K562 (cell line): ENCODE measurements around the gene CREB3L4. TPM values are rescaled to one million over a fixed set of nuclear protein-coding genes. Genes with fewer than 3 reads are reported as not detected.

Source experiments
- ATAC-seq: fragments of 200-7000 bp; cut with Tn5 transposase; 3 replicates; pipeline ENCODE4 v1.9.1; 2020; ENCODE audit warnings: moderate library complexity
- BruUV-seq: library from RNA; stranded (reverse); fragments of 400-500 nt; replicated peaks from 2 replicates; lab custom pipeline; 2021; lab: Mats Ljungman, UMichigan
- CTCF ChIA-PET: fragments of 300-600 bp; formaldehyde crosslinking; extraction: SDS; loops from one replicate; lab custom pipeline; 2021; ENCODE audit warnings: low intra/inter-chr PET ratio; lab: Yijun Ruan, JAX
- POLR2A ChIA-PET: fragments of 300-600, 350-650 bp; sonication (Branson Sonifier 250); formaldehyde crosslinking; extraction: SDS; loops from one replicate; lab custom pipeline; 2021; ENCODE audit warnings: antibody characterized with exemption, inconsistent platforms; lab: Yijun Ruan, JAX
- DNase-seq, 4 experiments: peaks; one replicate each; pipeline versions ENCODE4 v3.0.0 to v3.0.0-alpha.2; 2011 to 2018; ENCODE audit warnings: low spot score in 3 of 4, mixed read lengths in 3 of 4; ENCODE audit errors: extremely low read depth in 1 of 4
- FAIRE-seq: peaks from 2 replicates; lab custom pipeline; 2011; peaks lifted over from hg19 to GRCh38; lab: Jason Lieb, UNC
- H2AFZ ChIP-seq: 2 replicates; pipeline ENCODE4 v1.6.0; 2011; ENCODE audit warnings: low read depth, low read length, control low read depth, inconsistent platforms
- H3K27ac ChIP-seq: fragments of 200-600 bp; 3 replicates; pipeline ENCODE4 v1.8.0; 2011; ENCODE audit warnings: low read depth, mild to moderate bottlenecking, control low read depth, inconsistent platforms, low read length, moderate library complexity, mixed read lengths; ENCODE audit errors: extremely low read depth
- H3K27me3 ChIP-seq, 2 experiments: fragments of 300-600 bp in 1 of 2; 2 replicates in 1 of 2; 3 replicates in 1 of 2; pipeline versions ENCODE4 v1.6.0 to v1.8.0; 2011; ENCODE audit warnings: inconsistent platforms in 2 of 2, low read length in 2 of 2, mild to moderate bottlenecking in 1 of 2, mixed read lengths in 1 of 2, moderate library complexity in 1 of 2; ENCODE audit not compliant: control insufficient read depth in 2 of 2, insufficient read depth in 2 of 2
- H3K36me3 ChIP-seq: fragments of 300-600 bp; 3 replicates; pipeline ENCODE4 v1.8.0; 2011; ENCODE audit warnings: mild to moderate bottlenecking, low read length, inconsistent platforms; ENCODE audit not compliant: control insufficient read depth, insufficient read depth
- H3K4me1 ChIP-seq, 2 experiments: fragments of 200-600 bp in 1 of 2; replicated peaks in 1 of 2; 2 replicates in 1 of 2; 3 replicates in 1 of 2; pipeline versions ENCODE4 v1.5.1 to v1.8.0; 2011; ENCODE audit warnings: inconsistent platforms in 2 of 2, low read length in 2 of 2, mild to moderate bottlenecking in 1 of 2, mixed read lengths in 1 of 2, moderate library complexity in 1 of 2; ENCODE audit not compliant: control insufficient read depth in 2 of 2, insufficient read depth in 2 of 2
- H3K4me2 ChIP-seq: 2 replicates; pipeline ENCODE4 v1.6.1; 2011; ENCODE audit warnings: low read length, control low read depth, inconsistent platforms, mixed read lengths; ENCODE audit not compliant: insufficient read depth
- H3K4me3 ChIP-seq: fragments of 200-600 bp; sonication (generic), shearing (Covaris generic); 2 replicates; pipeline ENCODE4 v1.5.1; 2016; ENCODE audit warnings: control low read depth, inconsistent platforms
- H3K79me2 ChIP-seq: fragments of 200-600 bp; 3 replicates; pipeline ENCODE4 v1.8.0; 2011; ENCODE audit warnings: low read length, inconsistent platforms; ENCODE audit not compliant: control insufficient read depth, insufficient read depth
- H3K9ac ChIP-seq, 2 experiments: 2 replicates each; pipeline versions ENCODE4 v1.6.0 to v1.6.1; 2011; ENCODE audit warnings: low read depth in 2 of 2, low read length in 2 of 2, control low read depth in 1 of 2, inconsistent platforms in 1 of 2, mild to moderate bottlenecking in 1 of 2, mixed read lengths in 1 of 2; ENCODE audit not compliant: insufficient read depth in 1 of 2
- H3K9me1 ChIP-seq: one replicate; pipeline ENCODE4 v1.6.0; 2011; ENCODE audit warnings: inconsistent platforms, mild to moderate bottlenecking, low read length, moderate library complexity; ENCODE audit not compliant: control insufficient read depth, insufficient read depth
- H3K9me3 ChIP-seq: replicated peaks from 2 replicates; pipeline ENCODE4 v1.5.1; 2011; ENCODE audit warnings: low read depth, low read length, inconsistent platforms; ENCODE audit not compliant: control insufficient read depth, insufficient read depth
- H4K20me1 ChIP-seq: replicated peaks from 2 replicates; pipeline ENCODE4 v1.6.1; 2011; ENCODE audit warnings: low read length, inconsistent platforms, mixed read lengths; ENCODE audit not compliant: control insufficient read depth, insufficient read depth
- ATF1 ChIP-seq, 2 experiments: fragments of 450-650 bp in 1 of 2; IDR thresholded peaks; 2 replicates each; pipeline ENCODE4 v1.6.1; 2016; ENCODE audit warnings: missing compliant biosample characterization in 1 of 2, missing genetic modification characterization in 1 of 2
- CHD1 ChIP-seq: fragments of 200-600 bp; sonication (generic); IDR thresholded peaks from one replicate; pipeline ENCODE4 v1.6.1; 2012; ENCODE audit warnings: mild to moderate bottlenecking, moderate library complexity, low read length, inconsistent platforms
- CSDE1 ChIP-seq, 2 experiments: fragments of 450-650 bp; IDR thresholded peaks; 2 replicates each; pipeline ENCODE4 v1.6.1; 2016; ENCODE audit warnings: mild to moderate bottlenecking in 1 of 2
- JUND ChIP-seq, 2 experiments: IDR thresholded peaks; 2 replicates in 1 of 2; 3 replicates in 1 of 2; pipeline ENCODE4 v1.6.1; 2011; ENCODE audit warnings: borderline replicate concordance in 2 of 2, low read depth in 2 of 2, low read length in 2 of 2, improper control_type of control experiment in 1 of 2, missing biosample characterization in 1 of 2, missing genetic modification characterization in 1 of 2, missing genetic modification reagents in 1 of 2
- PML ChIP-seq: IDR thresholded peaks from 2 replicates; pipeline ENCODE4 v1.6.1; 2012; ENCODE audit warnings: low read length, inconsistent platforms
- POLR2B ChIP-seq: fragments of 450-650 bp; IDR thresholded peaks from 2 replicates; pipeline ENCODE4 v1.6.1; 2018; ENCODE audit warnings: low read depth; ENCODE audit not compliant: partially characterized antibody
- RHOXF2B ChIP-seq: fragments of 250-450 bp; sonication (Bioruptor Pico); conservative IDR thresholded peaks from 2 replicates; pipeline ENCODE4 v1.5.1; 2021
- SIN3A ChIP-seq, 2 experiments: fragments of 150-350 bp in 1 of 2; IDR thresholded peaks; 2 replicates each; pipeline ENCODE4 v1.6.1; 2011 to 2016; ENCODE audit warnings: borderline replicate concordance in 2 of 2, low read depth in 2 of 2, low read length in 2 of 2, mild to moderate bottlenecking in 2 of 2, moderate library complexity in 2 of 2; ENCODE audit not compliant: control insufficient read depth in 1 of 2
- SMAD1 ChIP-seq: fragments of 150-350 bp; IDR thresholded peaks from 2 replicates; pipeline ENCODE4 v1.6.1; 2014; ENCODE audit warnings: low read length, low read depth; ENCODE audit not compliant: partially characterized antibody
- TSHZ1 ChIP-seq: fragments of 250-450 bp; sonication (Bioruptor Pico); IDR thresholded peaks from 2 replicates; pipeline ENCODE4 v1.4.0; 2020; ENCODE audit warnings: mild to moderate bottlenecking, moderate library complexity
- XRCC4 ChIP-seq: IDR thresholded peaks from one replicate; pipeline ENCODE4 v1.6.1; 2011; ENCODE audit not compliant: insufficient read depth, insufficient read length; ENCODE audit errors: extremely low read depth
- YY1 ChIP-seq, 3 experiments: IDR thresholded peaks; 2 replicates each; pipeline ENCODE4 v1.6.1; 2011; ENCODE audit warnings: low read length in 2 of 3, mild to moderate bottlenecking in 2 of 3, moderate library complexity in 2 of 3, borderline replicate concordance in 1 of 3, control low read depth in 1 of 3, low read depth in 1 of 3; ENCODE audit not compliant: insufficient read depth in 3 of 3, insufficient replicate concordance in 2 of 3, control insufficient read depth in 1 of 3, insufficient read length in 1 of 3; ENCODE audit errors: extremely low read depth in 1 of 3
- ZKSCAN1 ChIP-seq: fragments of 150-350 bp; IDR thresholded peaks from 2 replicates; pipeline ENCODE4 v1.6.1; 2016; ENCODE audit warnings: low read depth, low read length
- ZNF395 ChIP-seq: fragments of 200-800 bp; sonication (Bioruptor generic); IDR thresholded peaks from 2 replicates; pipeline ENCODE4 v1.6.1; 2017; ENCODE audit warnings: missing genetic modification characterization, missing compliant biosample characterization
- WGBS: fragments of 100-300 bp; shearing (Covaris generic); methylation state at CpG from one replicate; pipeline ENCODE4 v1.1.6; 2016; ENCODE audit warnings: low coverage, mixed read lengths; ENCODE audit not compliant: insufficient coverage; ENCODE audit errors: missing lambda C conversion rate; 5-methylcytosine and 5-hydroxymethylcytosine counted together
- in situ Hi-C: fragments of 300-500 bp; cut with MboI; formaldehyde crosslinking; loops from 4 replicates; pipeline ENCODE4 v1.15.0; 2018; ENCODE audit warnings: inconsistent platforms, mixed read lengths
- intact Hi-C: fragments of 100-400 bp; cut with micrococcal nuclease; formaldehyde crosslinking; loops from 2 replicates; pipeline ENCODE4 v1.14.2; 2022
- polyA plus RNA-seq, 8 experiments: library from polyadenylated mRNA; depleted of rRNA in 4 of 8; stranded (reverse) in 5 of 8; unstranded in 3 of 8; fragments of >200 nt; fragmentation: Nextera tagmentation in 2 of 8; fragmentation: Illumina TruSeq in 1 of 8; extraction: Ambion mirVana in 2 of 8; extraction: Trizol in 1 of 8; gene quantifications; 2 replicates each; pipeline versions ENCODE4 v1.2.1 to v1.2.3, GENCODE V29; 2011 to 2014; ENCODE audit warnings: inconsistent platforms in 1 of 8, missing spikeins in 1 of 8
- total RNA-seq, 7 experiments: library from RNA; depleted of rRNA in 6 of 7; stranded (reverse); fragments of >200 nt in 6 of 7; fragmentation: Illumina TruSeq in 2 of 7; extraction: Trizol in 2 of 7; gene quantifications; 2 replicates each; pipeline versions ENCODE4 v1.2.1 to v1.2.3, GENCODE V29; 2011 to 2021; ENCODE audit warnings: low replicate concordance in 1 of 7

The CREB3L4 gene
- total and polyA plus RNA-seq, 9 of the 15 experiments (the other 6 are each of a cell fraction or from before 2014, with no cell fraction given): 9.9 to 18.6 (median 13.9) TPM

GRCh38 chr1:153990468-153991150 is 22.9 kb downstream of the CREB3L4 start, which contains the start of gene RPS27:
RPS27 (plus strand) TSS chr1:153990762; CDS start chr1:153990797, 35 bp downstream.
- Histone ChIP-seq H3K9me1 (no peaks in the 10 kb centered on the region), H3K4me1 (peaks cover 6 to 11% of the 10 kb centered on the region in 2 experiments; a peak in 3 of 5 replicates), H3K27ac (peak within 1 kb of the TSS; percentile 98), H3K4me3 (peak within 1 kb of the TSS; percentile 81), H3K4me2 (peak within 1 kb of the TSS; percentile 98), H3K79me2 (peaks cover 31% of the 10 kb centered on the region), H3K27me3 (no peaks in the 10 kb centered on the region), H4K20me1 (no peaks in the 10 kb centered on the region; the same call in 1 of the 2 replicates), H2AFZ (peak within 1 kb of the TSS; percentile 98), H3K9me3 (no peaks in the 10 kb centered on the region), H3K36me3 (peaks cover 41% of the 10 kb centered on the region), H3K9ac (peak within 1 kb of the TSS; percentile 97)
- under 1% methylated on average over 36 of the region's 36 CpGs for WGBS
- peak; percentile 84 for ATAC-seq
- no TSS peak for BruUV-seq
- CTCF ChIA-PET: interaction anchor here (0.6 kb wide), 1 partner anchor 274 kb away, joined by 7 read pairs; no protein-coding TSS in a partner anchor
- peak; percentile 98 for FAIRE-seq
- DNase-seq: peak; percentile 82 to 98 (median 89)
- in situ Hi-C loops (no loop called here), intact Hi-C loops (loop anchor here (5.0 kb wide), 1 partner anchor 192 kb away; no protein-coding TSS in a partner anchor)
- POLR2A ChIA-PET: interaction anchor here (0.6 to 4.4 kb wide), 91 partner anchors 9 to 591 kb away, joined by 3 to 104 read pairs (median 5); partner anchors contain the start of genes CHTOP, CREB3L4, CRTC2 and DENND4B
- TF ChIP-seq SMAD1 (peak; percentile 97), YY1 (IDR thresholded peaks at IDR 0.05; ENCODE audit: borderline replicate concordance in 1 of 3, control insufficient read depth in 1 of 3, extremely low read depth in 1 of 3, insufficient read depth in 3 of 3, insufficient read length in 1 of 3, insufficient replicate concordance in 2 of 3, low read depth in 1 of 3, low read length in 2 of 3) (peak; percentile 94 to 98 (median 98)), CSDE1 (IDR thresholded peaks at IDR 0.05) (peak; percentile 92 to 94), RHOXF2B (CRISPR knock-in tag) (no peak), JUND (IDR thresholded peaks at IDR 0.05; ENCODE audit: borderline replicate concordance, low read depth, low read length) (peak; percentile 84), JUND (tag; IDR thresholded peaks at IDR 0.05; ENCODE audit: borderline replicate concordance, low read depth, low read length) (peak; percentile 89), PML (peak; percentile 98), CHD1 (peak; percentile 96), ATF1 (CRISPR knock-in tag; IDR thresholded peaks at IDR 0.05) (no peak), ATF1 (tag; IDR thresholded peaks at IDR 0.05) (peak; percentile 98), TSHZ1 (CRISPR knock-in tag) (no peak), SIN3A (IDR thresholded peaks at IDR 0.05; ENCODE audit: borderline replicate concordance in 2 of 2, control insufficient read depth in 1 of 2, low read depth in 2 of 2, low read length in 2 of 2) (peak; percentile 92 to 95), ZKSCAN1 (peak; percentile 32; the same call in 1 of the 2 replicates), XRCC4 (no peak), POLR2B (peak; percentile 100), ZNF395 (CRISPR knock-in tag) (peak; percentile 72; the same call in 1 of the 2 replicates)
